Activated naive CD8-positive, alpha-beta T cell treated with anti-CD3 and anti-CD28 coated beads, Interleukin-2, amount 50 U/mL, for 16 hours (primary cell): Measurements from ENCODE around the gene HK1.

Experiments used
- DNase-seq: peaks from one replicate; pipeline ENCODE4 v3.0.0-alpha.2; 2020; ENCODE audit warnings: low read depth, low spot score

The HK1 gene

GRCh38 chr10:69374931-69375306 is 96.6 kb downstream of the HK1 start:
- no peak for DNase-seq

- DNase-seq, result no peak
Observed at GRCh38 chr10:69375307-69376151, 97.2 kb downstream of the HK1 start.

GRCh38 chr10:69376662-69377061 is 98.4 kb downstream of the HK1 start:
- no peak for DNase-seq

GRCh38 chr10:69377191-69377590 is 98.9 kb downstream of the HK1 start:
- DNase-seq, result no peak

GRCh38 chr10:69377933-69378332 is 99.6 kb downstream of the HK1 start:
- DNase-seq, result no peak

- no peak for DNase-seq
Observed at GRCh38 chr10:69379800-69380199, 101.5 kb downstream of the HK1 start.

GRCh38 chr10:69382382-69383117 is 104.3 kb downstream of the HK1 start:
- no peak for DNase-seq

GRCh38 chr10:69383558-69383957 is 105.3 kb downstream of the HK1 start:
- DNase-seq, result no peak

GRCh38 chr10:69384320-69384719 is 106.0 kb downstream of the HK1 start:
- no peak for DNase-seq

GRCh38 chr10:69385454-69386350 is 107.4 kb downstream of the HK1 start:
- no peak for DNase-seq

- DNase-seq, result no peak
Observed at GRCh38 chr10:69387500-69387899, 109.2 kb downstream of the HK1 start.

- DNase-seq, result no peak
Observed at GRCh38 chr10:69388488-69388887, 110.2 kb downstream of the HK1 start.

GRCh38 chr10:69389827-69390490 is 111.7 kb downstream of the HK1 start:
- no peak for DNase-seq

- DNase-seq, result no peak
Observed at GRCh38 chr10:69391158-69391557, 112.9 kb downstream of the HK1 start.

GRCh38 chr10:69392481-69393000 is 114.2 kb downstream of the HK1 start:
- DNase-seq, result peak; percentile 54

GRCh38 chr10:69394020-69394419 is 115.7 kb downstream of the HK1 start:
- DNase-seq, result no peak

GRCh38 chr10:69397972-69398371 is 119.7 kb downstream of the HK1 start:
- DNase-seq, result no peak

GRCh38 chr10:69398466-69398865 is 120.2 kb downstream of the HK1 start:
- no peak for DNase-seq

GRCh38 chr10:69400936-69401335 is 122.6 kb downstream of the HK1 start:
- no peak for DNase-seq

GRCh38 chr10:69401416-69401815 is 123.1 kb downstream of the HK1 start:
- no peak for DNase-seq

- no peak for DNase-seq
Observed at GRCh38 chr10:69402386-69402785, 124.1 kb downstream of the HK1 start.
